ENCODE results near the gene TRPM1. TPM values are rescaled to one million over a fixed set of nuclear protein-coding genes. Genes with fewer than 3 reads are reported as not detected.

Gene TRPM1
- total RNA-seq, 1 donor from 2014 or later, result not detected

DNA sequence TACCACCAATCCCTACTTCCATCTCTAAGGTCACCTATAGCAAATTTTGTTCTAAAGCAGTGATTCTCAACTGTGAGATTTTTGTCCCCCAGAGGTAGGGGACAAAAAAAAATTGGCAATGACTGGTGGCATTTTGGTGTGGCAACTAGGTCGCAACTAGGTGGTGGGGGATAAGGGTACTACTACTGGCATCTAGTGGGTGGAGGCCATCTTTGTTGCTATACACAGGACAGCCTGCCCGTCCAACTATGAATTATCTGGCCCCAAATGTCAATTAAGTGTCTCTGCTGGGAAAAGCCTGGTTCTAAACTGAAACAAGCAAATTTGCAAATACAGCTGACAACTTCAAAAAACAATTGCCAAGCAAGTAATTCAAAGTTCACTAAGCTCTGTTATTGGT lies 111.5 kb downstream of the TRPM1 start:
- Mint-ChIP-seq H3K4me1 (ENCODE audit: low read depth) (peaks cover 22% of the 10 kb centered on the region), H3K36me3 (ENCODE audit: low read depth) (peaks cover 18% of the 10 kb centered on the region), H3K27ac (peak overlapping the region; percentile 83), H3K4me3 (ENCODE audit: low read depth) (peak overlapping the region; percentile 90), H3K9me3 (no peaks in the 10 kb centered on the region), H3K27me3 (ENCODE audit: low read depth) (peaks cover 1% of the 10 kb centered on the region)
- intact Hi-C loops (cut with micrococcal nuclease), result loop anchor here (2.0 to 10.0 kb wide), 4 partner anchors 88 to 495 kb away; partner anchors contain the start of genes FAN1 and KLF13
- DNase-seq (ENCODE audit: low spot score), result no peak

DNA sequence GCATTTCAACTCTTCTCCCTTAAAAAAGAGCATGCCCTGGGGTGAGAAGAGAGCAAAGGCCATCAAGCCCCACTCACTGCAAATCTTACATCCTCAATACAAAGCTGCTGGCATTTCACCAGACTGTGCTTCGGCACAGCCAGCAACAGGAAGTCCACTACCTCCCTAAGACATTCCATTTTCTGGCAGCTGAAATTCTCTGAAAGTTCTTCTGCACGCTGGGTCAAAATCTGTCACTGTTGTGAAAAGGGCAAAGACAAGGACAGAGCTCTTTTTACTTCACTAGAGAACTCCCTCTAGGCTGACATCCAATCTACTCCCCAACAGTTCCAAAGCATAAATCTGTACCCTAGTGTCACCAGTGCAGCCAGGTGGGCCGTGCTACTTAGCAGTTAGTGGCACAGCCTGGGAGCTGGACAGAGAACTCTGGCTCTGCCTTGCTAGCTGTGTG lies 116.4 kb downstream of the TRPM1 start:
- Mint-ChIP-seq H3K4me3 (ENCODE audit: low read depth) (no peak overlapping the region), H3K27me3 (ENCODE audit: low read depth) (no peaks in the 10 kb centered on the region), H3K27ac (no peak overlapping the region), H3K36me3 (ENCODE audit: low read depth) (peaks cover 32% of the 10 kb centered on the region), H3K4me1 (ENCODE audit: low read depth) (peaks cover 22% of the 10 kb centered on the region), H3K9me3 (no peaks in the 10 kb centered on the region)
- no peak for DNase-seq (ENCODE audit: low spot score)
- intact Hi-C loops (cut with micrococcal nuclease), result no loop called here

DNA sequence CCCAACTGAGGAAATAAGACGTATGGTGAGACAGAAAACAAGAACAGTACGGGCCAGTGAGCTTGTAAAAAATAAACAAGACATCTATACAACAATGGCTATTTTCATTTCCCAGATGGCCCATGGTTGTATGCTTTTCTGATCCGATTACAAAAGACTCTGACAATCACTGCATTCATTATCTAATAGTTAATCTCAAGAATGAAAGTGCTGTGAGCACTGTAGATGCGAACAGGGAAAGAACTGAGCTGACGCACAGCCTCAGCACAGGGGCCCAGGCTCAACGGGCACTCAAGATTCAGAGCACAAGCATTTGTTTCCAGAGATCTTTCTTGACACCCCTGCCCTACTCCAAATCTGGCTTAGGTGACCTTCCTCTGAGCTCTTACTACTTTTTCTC lies 117.0 kb downstream of the TRPM1 start:
- H3K27ac Mint-ChIP-seq, result no peak overlapping the region
- H3K27me3 Mint-ChIP-seq (ENCODE audit: low read depth), result no peaks in the 10 kb centered on the region
- H3K9me3 Mint-ChIP-seq, result no peaks in the 10 kb centered on the region
- no peak for DNase-seq (ENCODE audit: low spot score)
- intact Hi-C loops (cut with micrococcal nuclease), result no loop called here
- H3K4me1 Mint-ChIP-seq (ENCODE audit: low read depth), result peaks cover 19% of the 10 kb centered on the region
- no peak overlapping the region for H3K4me3 Mint-ChIP-seq (ENCODE audit: low read depth)
- H3K36me3 Mint-ChIP-seq (ENCODE audit: low read depth), result peaks cover 33% of the 10 kb centered on the region

DNA sequence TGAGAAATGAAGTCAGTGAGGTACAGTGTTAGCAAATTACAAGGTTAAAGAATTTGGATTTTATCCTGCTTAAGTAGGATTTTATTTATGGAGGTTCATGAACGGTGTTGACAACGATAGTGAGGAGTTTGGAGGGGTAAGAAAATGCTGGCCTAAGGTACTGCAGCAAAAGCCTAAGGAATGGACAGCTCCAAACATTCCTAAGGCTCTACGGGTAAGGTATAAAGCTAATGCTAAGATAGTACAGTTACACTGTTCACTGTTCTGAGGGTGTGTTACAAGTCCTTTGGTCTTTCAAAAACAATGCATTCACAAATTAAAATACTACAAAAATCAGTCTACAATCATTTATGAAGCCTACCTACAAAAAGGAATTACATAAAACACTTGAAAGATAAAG lies 117.4 kb downstream of the TRPM1 start:
- H3K36me3 Mint-ChIP-seq (ENCODE audit: low read depth), result peaks cover 38% of the 10 kb centered on the region
- H3K4me1 Mint-ChIP-seq (ENCODE audit: low read depth), result peaks cover 22% of the 10 kb centered on the region
- H3K4me3 Mint-ChIP-seq (ENCODE audit: low read depth), result no peak overlapping the region
- no peak overlapping the region for H3K27ac Mint-ChIP-seq
- no peak for DNase-seq (ENCODE audit: low spot score)
- no peaks in the 10 kb centered on the region for H3K9me3 Mint-ChIP-seq
- intact Hi-C loops (cut with micrococcal nuclease), result no loop called here
- H3K27me3 Mint-ChIP-seq (ENCODE audit: low read depth), result no peaks in the 10 kb centered on the region

DNA sequence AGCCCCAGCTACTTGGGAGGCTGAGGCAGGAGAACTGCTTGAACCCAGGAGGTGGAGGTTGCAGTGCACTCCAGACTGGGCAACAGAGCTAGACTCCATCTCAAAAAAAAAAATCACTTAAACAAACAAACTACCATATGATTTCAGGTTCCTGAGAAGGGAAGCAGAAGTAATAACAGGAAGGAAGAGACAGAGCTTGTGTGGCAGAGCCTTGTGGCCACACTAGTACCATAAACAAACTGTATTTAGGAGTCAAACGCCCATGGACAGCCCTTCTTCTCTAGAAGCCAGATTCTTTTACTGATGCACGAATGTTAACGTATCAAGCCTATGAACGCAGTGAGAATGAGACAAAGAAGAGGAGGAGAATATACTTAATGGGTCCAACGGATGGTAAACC lies 122.1 kb downstream of the TRPM1 start:
- no peak overlapping the region for H3K4me3 Mint-ChIP-seq (ENCODE audit: low read depth)
- no peaks in the 10 kb centered on the region for H3K27me3 Mint-ChIP-seq (ENCODE audit: low read depth)
- DNase-seq (ENCODE audit: low spot score), result no peak
- H3K27ac Mint-ChIP-seq, result no peak overlapping the region
- intact Hi-C loops (cut with micrococcal nuclease), result no loop called here
- no peaks in the 10 kb centered on the region for H3K9me3 Mint-ChIP-seq
- H3K4me1 Mint-ChIP-seq (ENCODE audit: low read depth), result peaks cover 9% of the 10 kb centered on the region
- H3K36me3 Mint-ChIP-seq (ENCODE audit: low read depth), result peaks cover 25% of the 10 kb centered on the region

DNA sequence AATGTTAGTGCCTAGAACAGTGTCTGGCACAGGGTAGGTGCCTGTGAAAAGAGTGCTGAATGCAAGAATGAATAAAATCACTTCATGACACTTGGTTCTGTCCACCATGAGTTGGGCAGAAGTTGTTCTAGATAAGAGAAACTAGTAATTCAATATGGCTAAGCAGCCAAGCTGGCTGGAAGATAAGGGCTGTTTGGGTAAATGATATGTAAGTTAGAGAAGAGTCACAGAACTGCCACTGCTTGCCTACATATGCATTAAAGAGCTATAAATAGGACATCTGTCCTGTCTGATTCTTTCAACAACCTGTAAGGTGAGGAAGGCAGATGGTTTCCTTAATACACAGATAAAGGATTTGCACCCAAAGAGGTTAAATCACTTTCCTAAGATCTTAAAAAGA lies 123.2 kb downstream of the TRPM1 start:
- Mint-ChIP-seq H3K4me3 (ENCODE audit: low read depth) (no peak overlapping the region), H3K27me3 (ENCODE audit: low read depth) (no peaks in the 10 kb centered on the region), H3K36me3 (ENCODE audit: low read depth) (peaks cover 32% of the 10 kb centered on the region), H3K9me3 (no peaks in the 10 kb centered on the region), H3K27ac (no peak overlapping the region), H3K4me1 (ENCODE audit: low read depth) (peaks cover 4% of the 10 kb centered on the region)
- DNase-seq (ENCODE audit: low spot score), result no peak
- intact Hi-C loops (cut with micrococcal nuclease), result no loop called here

DNA sequence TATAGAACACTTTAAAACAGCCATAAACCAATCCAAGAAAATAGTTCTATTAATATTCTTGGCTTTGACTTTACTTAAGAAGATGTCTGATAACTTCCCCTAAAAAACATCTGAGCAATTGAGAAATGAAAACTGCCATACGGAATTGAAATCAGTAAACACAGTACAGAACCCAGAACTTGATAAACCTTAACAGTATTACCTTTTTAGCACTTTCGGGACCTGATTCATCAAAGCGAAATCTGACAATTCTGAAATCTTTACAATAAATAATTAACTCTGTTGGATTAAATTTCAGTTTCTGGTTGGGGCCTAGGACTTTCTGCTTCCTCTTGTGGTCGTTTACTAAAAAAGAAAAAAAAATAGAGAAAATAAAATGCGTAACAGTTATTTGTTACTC lies 127.4 kb downstream of the TRPM1 start:
- Mint-ChIP-seq H3K27me3 (ENCODE audit: low read depth) (no peaks in the 10 kb centered on the region), H3K27ac (no peak overlapping the region), H3K36me3 (ENCODE audit: low read depth) (peaks cover 43% of the 10 kb centered on the region), H3K4me3 (ENCODE audit: low read depth) (no peak overlapping the region), H3K4me1 (ENCODE audit: low read depth) (peaks cover 12% of the 10 kb centered on the region), H3K9me3 (no peaks in the 10 kb centered on the region)
- no peak for DNase-seq (ENCODE audit: low spot score)
- intact Hi-C loops (cut with micrococcal nuclease), result no loop called here

DNA sequence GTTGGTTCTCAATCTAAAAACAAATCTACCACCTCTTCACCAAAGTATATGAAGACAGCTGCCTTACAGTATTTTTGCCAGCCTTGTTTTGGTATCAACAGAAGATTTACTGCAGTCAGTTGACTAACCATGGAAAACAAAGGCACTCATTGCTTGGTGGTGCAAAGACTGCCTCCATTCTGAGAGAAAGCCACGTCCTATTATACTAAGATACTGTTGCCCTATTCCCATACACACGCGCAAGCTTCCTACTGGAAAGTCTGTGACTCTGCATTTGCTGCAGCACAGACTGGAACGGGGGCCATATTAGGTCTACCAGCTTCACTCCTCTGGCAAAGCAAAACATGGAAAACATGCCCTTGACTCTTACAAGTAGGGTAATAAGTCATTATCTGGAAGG lies 128.1 kb downstream of the TRPM1 start:
- intact Hi-C loops (cut with micrococcal nuclease), result no loop called here
- H3K36me3 Mint-ChIP-seq (ENCODE audit: low read depth), result peaks cover 40% of the 10 kb centered on the region
- DNase-seq (ENCODE audit: low spot score), result no peak
- H3K4me3 Mint-ChIP-seq (ENCODE audit: low read depth), result no peak overlapping the region
- H3K27ac Mint-ChIP-seq, result no peak overlapping the region
- H3K4me1 Mint-ChIP-seq (ENCODE audit: low read depth), result peaks cover 15% of the 10 kb centered on the region
- no peaks in the 10 kb centered on the region for H3K9me3 Mint-ChIP-seq
- H3K27me3 Mint-ChIP-seq (ENCODE audit: low read depth), result no peaks in the 10 kb centered on the region

DNA sequence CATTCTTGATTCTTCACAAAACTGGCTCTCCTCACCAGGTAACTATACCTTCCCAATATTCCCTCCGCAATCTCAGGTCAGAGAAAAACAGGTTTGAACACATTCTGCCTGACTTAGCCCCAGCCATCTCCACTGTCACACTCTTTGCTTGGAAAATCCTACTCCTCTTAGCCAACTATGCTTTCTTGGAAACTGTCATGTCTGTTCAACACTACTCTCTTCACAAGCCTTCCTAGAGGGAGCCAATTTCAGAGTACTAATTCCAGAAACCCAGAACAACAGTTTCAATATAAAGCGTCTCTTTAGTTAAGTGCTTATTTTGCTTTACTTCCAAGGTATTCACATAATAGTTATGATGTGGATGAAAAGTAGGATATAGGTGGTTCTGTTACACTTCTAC lies 131.8 kb downstream of the TRPM1 start:
- H3K4me1 Mint-ChIP-seq (ENCODE audit: low read depth), result peaks cover 15% of the 10 kb centered on the region
- H3K4me3 Mint-ChIP-seq (ENCODE audit: low read depth), result no peak overlapping the region
- DNase-seq (ENCODE audit: low spot score), result no peak
- no peaks in the 10 kb centered on the region for H3K9me3 Mint-ChIP-seq
- peaks cover 41% of the 10 kb centered on the region for H3K36me3 Mint-ChIP-seq (ENCODE audit: low read depth)
- no peaks in the 10 kb centered on the region for H3K27me3 Mint-ChIP-seq (ENCODE audit: low read depth)
- H3K27ac Mint-ChIP-seq, result no peak overlapping the region
- intact Hi-C loops (cut with micrococcal nuclease), result no loop called here

DNA sequence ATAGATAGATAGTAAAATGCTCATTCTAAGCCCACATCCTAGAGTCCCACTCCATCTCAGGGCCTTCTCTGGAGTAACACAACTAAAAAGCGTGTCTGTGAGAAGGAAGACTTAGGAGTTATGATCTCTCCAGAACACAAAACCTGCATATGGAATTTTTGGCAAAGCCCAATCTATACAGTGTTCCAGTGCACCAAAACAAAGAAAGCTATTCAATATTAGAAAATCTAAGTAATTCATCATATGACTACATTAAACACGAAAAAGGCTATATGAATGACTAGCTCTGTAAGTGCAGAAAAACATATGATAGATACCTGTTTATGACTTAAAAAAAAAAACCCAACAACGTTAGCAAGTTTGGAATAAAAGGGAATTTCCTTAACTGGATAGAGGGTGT lies 137.8 kb downstream of the TRPM1 start:
- Mint-ChIP-seq H3K27ac (no peak overlapping the region), H3K4me1 (ENCODE audit: low read depth) (peaks cover 7% of the 10 kb centered on the region), H3K4me3 (ENCODE audit: low read depth) (no peak overlapping the region), H3K36me3 (ENCODE audit: low read depth) (peaks cover 30% of the 10 kb centered on the region), H3K9me3 (no peaks in the 10 kb centered on the region), H3K27me3 (ENCODE audit: low read depth) (no peaks in the 10 kb centered on the region)
- DNase-seq (ENCODE audit: low spot score), result no peak
- intact Hi-C loops (cut with micrococcal nuclease), result no loop called here

DNA sequence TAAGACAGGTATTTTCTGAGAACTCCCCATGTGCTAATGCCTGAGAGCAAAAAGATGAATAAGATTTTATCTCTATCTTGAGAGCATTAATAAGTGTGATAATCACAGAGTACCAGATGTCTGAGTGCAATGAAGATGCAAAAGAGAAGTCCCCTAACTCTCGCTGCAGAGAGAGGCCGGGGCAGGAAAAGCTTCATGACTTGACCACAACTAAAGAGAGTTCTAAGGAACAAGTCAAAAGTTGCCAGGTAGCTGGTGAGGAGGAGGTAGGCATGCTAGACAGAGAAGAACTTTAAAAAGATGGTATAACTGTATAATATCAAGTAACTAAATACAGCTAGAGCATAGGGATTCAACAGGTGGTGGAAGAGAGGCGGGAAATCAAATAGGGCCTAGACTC lies 138.9 kb downstream of the TRPM1 start:
- H3K4me1 Mint-ChIP-seq (ENCODE audit: low read depth), result peaks cover 5% of the 10 kb centered on the region
- H3K36me3 Mint-ChIP-seq (ENCODE audit: low read depth), result peaks cover 37% of the 10 kb centered on the region
- DNase-seq (ENCODE audit: low spot score), result no peak
- H3K27ac Mint-ChIP-seq, result no peak overlapping the region
- intact Hi-C loops (cut with micrococcal nuclease), result no loop called here
- H3K4me3 Mint-ChIP-seq (ENCODE audit: low read depth), result no peak overlapping the region
- H3K27me3 Mint-ChIP-seq (ENCODE audit: low read depth), result no peaks in the 10 kb centered on the region
- no peaks in the 10 kb centered on the region for H3K9me3 Mint-ChIP-seq

DNA sequence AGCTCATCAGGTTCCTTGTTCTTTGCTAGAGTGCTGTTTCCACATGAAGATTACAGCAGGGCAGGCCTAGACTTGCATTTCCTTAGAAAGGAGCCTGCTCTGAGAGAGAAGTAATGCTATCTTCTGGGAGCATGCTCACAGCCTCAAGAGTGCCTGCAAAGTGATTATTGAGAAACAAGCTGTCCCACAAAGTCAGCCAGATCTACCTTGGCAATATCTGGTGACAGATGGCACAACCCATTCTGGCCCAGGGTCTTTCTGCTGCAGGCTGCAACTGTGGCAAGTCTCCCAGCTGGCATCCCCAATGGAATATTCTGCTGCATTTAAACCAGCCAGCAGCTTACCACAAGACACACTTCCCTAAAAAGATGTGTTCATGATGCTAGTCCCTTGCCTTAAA lies 139.4 kb downstream of the TRPM1 start:
- no peaks in the 10 kb centered on the region for H3K27me3 Mint-ChIP-seq (ENCODE audit: low read depth)
- H3K4me3 Mint-ChIP-seq (ENCODE audit: low read depth), result no peak overlapping the region
- DNase-seq (ENCODE audit: low spot score), result no peak
- H3K9me3 Mint-ChIP-seq, result no peaks in the 10 kb centered on the region
- intact Hi-C loops (cut with micrococcal nuclease), result no loop called here
- peaks cover 5% of the 10 kb centered on the region for H3K4me1 Mint-ChIP-seq (ENCODE audit: low read depth)
- no peak overlapping the region for H3K27ac Mint-ChIP-seq
- peaks cover 41% of the 10 kb centered on the region for H3K36me3 Mint-ChIP-seq (ENCODE audit: low read depth)

DNA sequence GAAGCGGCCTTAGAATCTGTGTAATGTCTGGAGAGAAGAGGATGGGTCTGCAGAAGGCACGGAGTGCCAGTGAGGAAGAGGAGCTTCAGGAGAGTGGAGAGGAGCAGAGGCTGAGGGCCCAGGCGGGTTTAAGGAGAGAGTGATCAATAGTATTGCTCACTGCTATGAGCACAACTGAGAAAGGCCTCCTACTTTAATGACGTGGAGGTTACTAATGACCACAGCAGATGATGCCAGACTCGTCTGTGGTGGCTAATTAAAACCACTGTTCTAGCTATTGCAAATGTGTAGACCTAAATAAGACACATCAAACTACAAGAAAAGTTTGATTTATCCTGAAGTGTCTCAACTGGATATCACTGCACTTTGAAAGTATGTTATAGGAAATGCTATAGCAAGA lies 143.3 kb downstream of the TRPM1 start:
- peaks cover 9% of the 10 kb centered on the region for H3K4me1 Mint-ChIP-seq (ENCODE audit: low read depth)
- DNase-seq (ENCODE audit: low spot score), result no peak
- intact Hi-C loops (cut with micrococcal nuclease), result no loop called here

More for the DNA sequence above, 143.3 kb downstream of the TRPM1 start:
- no peaks in the 10 kb centered on the region for H3K9me3 Mint-ChIP-seq
- H3K27ac Mint-ChIP-seq, result no peak overlapping the region
- peaks cover 55% of the 10 kb centered on the region for H3K36me3 Mint-ChIP-seq (ENCODE audit: low read depth)
- H3K4me3 Mint-ChIP-seq (ENCODE audit: low read depth), result no peak overlapping the region
- H3K27me3 Mint-ChIP-seq (ENCODE audit: low read depth), result no peaks in the 10 kb centered on the region
